DND-41 (cell line): ENCODE measurements around the gene FAXDC2.

Experiments used
- ATAC-seq: fragments of 200-7000 bp; cut with Tn5 transposase; 3 replicates; pipeline ENCODE4 v1.9.1; 2021; ENCODE audit warnings: low read depth; ENCODE audit not compliant: insufficient read depth
- DNase-seq: peaks from one replicate; pipeline ENCODE4 v3.0.0-alpha.2; 2020
- H2AFZ ChIP-seq: 2 replicates; pipeline ENCODE4 v1.6.0; 2012; ENCODE audit warnings: low read depth, low read length
- H3K27ac ChIP-seq: 2 replicates; pipeline ENCODE4 v1.5.1; 2012; ENCODE audit warnings: low read length, inconsistent platforms
- H3K27me3 ChIP-seq: fragments of 200-600 bp; sonication (generic); 2 replicates; pipeline ENCODE4 v1.6.0; 2012; ENCODE audit warnings: low read length, mild to moderate bottlenecking, inconsistent platforms; ENCODE audit not compliant: insufficient read depth, poor library complexity
- H3K36me3 ChIP-seq: 2 replicates; pipeline ENCODE4 v1.5.1; 2012; ENCODE audit warnings: low read length, inconsistent platforms; ENCODE audit not compliant: insufficient read depth
- H3K4me1 ChIP-seq: 2 replicates; pipeline ENCODE4 v1.5.1; 2012; ENCODE audit warnings: mild to moderate bottlenecking, low read length; ENCODE audit not compliant: insufficient read depth
- H3K4me2 ChIP-seq: 2 replicates; pipeline ENCODE4 v1.6.0; 2012; ENCODE audit warnings: mild to moderate bottlenecking, moderate library complexity, low read length, inconsistent platforms; ENCODE audit not compliant: insufficient read depth
- H3K4me3 ChIP-seq, 2 experiments: fragments of 200-600 bp in 1 of 2; shearing (Covaris generic) in 1 of 2; 2 replicates each; pipeline ENCODE4 v1.5.1; 2012 to 2016; ENCODE audit warnings: inconsistent platforms in 2 of 2, low read length in 2 of 2, mild to moderate bottlenecking in 2 of 2, low read depth in 1 of 2, moderate library complexity in 1 of 2
- H3K79me2 ChIP-seq: 2 replicates; pipeline ENCODE4 v1.6.0; 2012; ENCODE audit warnings: low read length, inconsistent platforms; ENCODE audit not compliant: insufficient read depth
- H3K9ac ChIP-seq: 2 replicates; pipeline ENCODE4 v1.6.0; 2012; ENCODE audit warnings: low read depth, mild to moderate bottlenecking, inconsistent platforms, low read length, moderate library complexity
- H3K9me3 ChIP-seq: 2 replicates; pipeline ENCODE4 v1.5.1; 2012; ENCODE audit warnings: low read length, moderate library complexity, mild to moderate bottlenecking, inconsistent platforms; ENCODE audit not compliant: insufficient read depth, severe bottlenecking
- H4K20me1 ChIP-seq: 2 replicates; pipeline ENCODE4 v1.6.0; 2012; ENCODE audit warnings: low read length; ENCODE audit not compliant: insufficient read depth
- EZH2 ChIP-seq: IDR thresholded peaks from 3 replicates; pipeline ENCODE4 v1.6.1; 2012; ENCODE audit warnings: borderline replicate concordance, low read depth, mild to moderate bottlenecking, moderate library complexity, low read length, inconsistent platforms; ENCODE audit not compliant: severe bottlenecking
- TF ChIP-seq, protein P1 (sequence below): IDR thresholded peaks from 2 replicates; pipeline ENCODE4 v1.5.1; 2012; ENCODE audit warnings: borderline replicate concordance, low read length, moderate library complexity, mild to moderate bottlenecking; ENCODE audit not compliant: poor library complexity, severe bottlenecking; ENCODE audit errors: extremely low read depth

FAXDC2 gene

GRCh38 chr5:154794525-154795234 lies 55.7 kb downstream of the FAXDC2 start:
- no peak overlapping the region for H3K4me3 ChIP-seq
- no peak overlapping the region for H3K27ac ChIP-seq
- H3K4me2 ChIP-seq, result no peak overlapping the region
- DNase-seq, result no peak
- no peak overlapping the region for H3K9ac ChIP-seq
- peaks cover 56% of the 10 kb centered on the region for H4K20me1 ChIP-seq
- no peaks in the 10 kb centered on the region for H3K4me1 ChIP-seq
- no peak for TF ChIP-seq EZH2
- no peak overlapping the region for H2AFZ ChIP-seq
- ATAC-seq, result no peak
- H3K9me3 ChIP-seq, result no peaks in the 10 kb centered on the region
- H3K79me2 ChIP-seq, result peaks cover 79% of the 10 kb centered on the region
- H3K36me3 ChIP-seq, result peaks cover 92% of the 10 kb centered on the region
- H3K27me3 ChIP-seq, result no peaks in the 10 kb centered on the region

- H3K27me3 ChIP-seq, result no peaks in the 10 kb centered on the region
- no peak overlapping the region for H3K27ac ChIP-seq
- H4K20me1 ChIP-seq, result peaks cover 54% of the 10 kb centered on the region
- ATAC-seq, result 0 out of 3 replicates have a peak, but pooled peaks have one; percentile 12
- peaks cover 82% of the 10 kb centered on the region for H3K79me2 ChIP-seq
- H3K4me2 ChIP-seq, result no peak overlapping the region
- no peak overlapping the region for H3K9ac ChIP-seq
- no peak for DNase-seq
- H3K36me3 ChIP-seq, result peaks cover 84% of the 10 kb centered on the region
- TF ChIP-seq EZH2, result no peak
- TF ChIP-seq, protein P1, sequence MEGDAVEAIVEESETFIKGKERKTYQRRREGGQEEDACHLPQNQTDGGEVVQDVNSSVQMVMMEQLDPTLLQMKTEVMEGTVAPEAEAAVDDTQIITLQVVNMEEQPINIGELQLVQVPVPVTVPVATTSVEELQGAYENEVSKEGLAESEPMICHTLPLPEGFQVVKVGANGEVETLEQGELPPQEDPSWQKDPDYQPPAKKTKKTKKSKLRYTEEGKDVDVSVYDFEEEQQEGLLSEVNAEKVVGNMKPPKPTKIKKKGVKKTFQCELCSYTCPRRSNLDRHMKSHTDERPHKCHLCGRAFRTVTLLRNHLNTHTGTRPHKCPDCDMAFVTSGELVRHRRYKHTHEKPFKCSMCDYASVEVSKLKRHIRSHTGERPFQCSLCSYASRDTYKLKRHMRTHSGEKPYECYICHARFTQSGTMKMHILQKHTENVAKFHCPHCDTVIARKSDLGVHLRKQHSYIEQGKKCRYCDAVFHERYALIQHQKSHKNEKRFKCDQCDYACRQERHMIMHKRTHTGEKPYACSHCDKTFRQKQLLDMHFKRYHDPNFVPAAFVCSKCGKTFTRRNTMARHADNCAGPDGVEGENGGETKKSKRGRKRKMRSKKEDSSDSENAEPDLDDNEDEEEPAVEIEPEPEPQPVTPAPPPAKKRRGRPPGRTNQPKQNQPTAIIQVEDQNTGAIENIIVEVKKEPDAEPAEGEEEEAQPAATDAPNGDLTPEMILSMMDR, result no peak
- H3K4me1 ChIP-seq, result no peaks in the 10 kb centered on the region
- no peak overlapping the region for H2AFZ ChIP-seq
- no peak overlapping the region for H3K4me3 ChIP-seq
- no peaks in the 10 kb centered on the region for H3K9me3 ChIP-seq
These were observed 56.5 kb downstream of the FAXDC2 start for GRCh38 chr5:154793599-154794524.

- DNase-seq (no peak), ATAC-seq (no peak)
- Histone ChIP-seq H4K20me1 (peaks cover 73% of the 10 kb centered on the region), H3K4me1 (no peaks in the 10 kb centered on the region), H2AFZ (no peak overlapping the region), H3K27me3 (no peaks in the 10 kb centered on the region), H3K4me3 (no peak overlapping the region), H3K79me2 (peaks cover 87% of the 10 kb centered on the region), H3K9ac (no peak overlapping the region), H3K36me3 (peaks cover 79% of the 10 kb centered on the region), H3K9me3 (no peaks in the 10 kb centered on the region), H3K4me2 (no peak overlapping the region), H3K27ac (no peak overlapping the region)
- no peak for TF ChIP-seq EZH2
- TF ChIP-seq, protein P1, result no peak
These were observed 58.9 kb downstream of the FAXDC2 start for GRCh38 chr5:154791535-154791934.

DNA sequence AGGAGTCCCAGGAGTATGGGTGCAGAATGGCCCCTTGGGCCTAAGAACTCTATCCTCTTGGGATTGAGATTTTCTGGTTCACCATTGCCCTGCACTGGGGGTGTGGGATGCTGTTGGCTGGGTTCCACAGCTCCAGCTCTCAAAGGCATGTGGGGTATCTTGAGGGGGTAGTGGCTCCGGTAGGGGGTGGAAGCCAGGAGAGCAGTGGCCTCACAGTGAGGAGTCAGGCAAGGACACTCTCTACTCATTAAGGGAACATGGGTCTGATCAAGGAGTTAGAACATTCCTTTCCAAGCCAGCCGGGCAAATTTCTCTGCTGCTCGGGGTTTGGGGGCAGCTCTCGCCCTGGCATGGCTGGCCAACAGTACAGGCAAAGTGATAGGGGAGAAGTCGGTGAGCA lies 62.2 kb downstream of the FAXDC2 start:
- Histone ChIP-seq H3K79me2 (peaks cover 96% of the 10 kb centered on the region), H3K4me3 (no peak overlapping the region), H3K4me2 (no peak overlapping the region), H3K9ac (no peak overlapping the region), H4K20me1 (peaks cover 89% of the 10 kb centered on the region), H3K27me3 (no peaks in the 10 kb centered on the region), H3K27ac (peak overlapping the region; percentile 18; the same call in 1 of the 2 replicates), H3K4me1 (no peaks in the 10 kb centered on the region), H3K36me3 (peaks cover 75% of the 10 kb centered on the region), H2AFZ (no peak overlapping the region), H3K9me3 (no peaks in the 10 kb centered on the region)
- DNase-seq, result no peak
- no peak for ATAC-seq
- no peak for TF ChIP-seq EZH2
- TF ChIP-seq, protein P1, result no peak
